Stimulated activated CD4-positive, alpha-beta T cell treated with anti-CD3 and anti-CD28 coated beads, Interleukin-12 subunit alpha, Interleukin-12 subunit beta, amount 100 ng/mL, for 24 hours (primary cell): ENCODE data around the gene PPFIA1.

Experiments
- DNase-seq, 2 experiments: peaks; one replicate each; pipeline ENCODE4 v3.0.0-alpha.2; 2020; ENCODE audit warnings: low read depth in 2 of 2

Gene PPFIA1

GRCh38 chr11:70297341-70297740 is 26.9 kb downstream of the PPFIA1 start:
- no peak for DNase-seq

DNA sequence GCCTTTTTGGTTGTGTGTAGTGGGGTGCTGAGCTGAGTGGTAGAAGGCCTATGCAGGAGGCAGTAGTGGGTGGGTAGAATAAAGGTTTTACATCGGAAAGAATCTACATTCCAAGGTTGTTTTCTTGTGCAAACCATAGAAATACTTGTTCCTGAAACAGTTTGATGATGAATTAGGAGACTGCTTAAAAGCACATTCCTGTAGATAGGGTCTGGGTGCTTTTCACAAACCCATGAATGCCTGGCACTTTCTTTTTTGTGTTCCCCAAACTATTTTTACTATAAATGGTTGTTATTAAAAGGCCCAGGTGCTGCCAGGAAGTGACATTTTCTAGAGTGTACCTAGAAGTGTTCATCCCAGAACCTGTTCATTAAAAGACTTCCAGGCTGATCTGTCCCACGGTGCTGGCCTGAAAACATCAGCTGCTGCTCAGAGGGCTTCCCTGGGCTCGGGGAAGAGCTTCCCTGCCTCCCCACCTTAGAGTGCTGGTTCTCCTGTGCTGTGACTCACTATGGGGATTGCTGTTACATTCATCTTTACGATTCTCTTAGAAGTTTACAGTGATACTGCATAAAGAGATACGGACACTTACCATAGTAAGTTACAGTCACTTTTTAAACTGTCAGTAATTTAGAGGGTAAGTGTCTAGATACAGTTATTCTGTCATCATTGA is 27.9 kb downstream of the PPFIA1 start:
- DNase-seq, result no peak

GRCh38 chr11:70299636-70300035 is 29.1 kb downstream of the PPFIA1 start:
- no peak for DNase-seq

GRCh38 chr11:70301191-70301590 is 30.7 kb downstream of the PPFIA1 start:
- no peak for DNase-seq

GRCh38 chr11:70301721-70302418 is 31.4 kb downstream of the PPFIA1 start:
- no peak for DNase-seq

GRCh38 chr11:70302419-70302752 is 31.9 kb downstream of the PPFIA1 start:
- DNase-seq, result no peak

DNA sequence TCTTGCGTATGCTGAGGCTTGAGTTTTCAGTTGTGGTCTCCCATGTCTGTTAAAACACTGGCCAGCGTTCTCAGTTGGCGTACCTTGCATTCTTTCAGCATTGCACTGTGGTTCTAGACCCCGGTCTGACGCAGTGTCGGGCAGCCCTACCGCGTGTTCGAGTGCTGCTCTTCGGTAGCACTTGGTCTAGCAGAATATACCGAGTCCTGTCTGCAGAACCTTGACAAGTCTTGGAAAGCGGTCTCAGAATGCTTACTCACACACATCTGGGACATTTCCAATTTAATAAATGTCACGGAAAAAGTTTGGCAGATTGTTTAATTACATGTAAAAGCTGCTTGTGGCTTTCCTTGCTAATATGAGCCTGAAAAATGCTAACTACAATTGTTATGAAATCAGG is 32.6 kb downstream of the PPFIA1 start:
- no peak for DNase-seq

DNA sequence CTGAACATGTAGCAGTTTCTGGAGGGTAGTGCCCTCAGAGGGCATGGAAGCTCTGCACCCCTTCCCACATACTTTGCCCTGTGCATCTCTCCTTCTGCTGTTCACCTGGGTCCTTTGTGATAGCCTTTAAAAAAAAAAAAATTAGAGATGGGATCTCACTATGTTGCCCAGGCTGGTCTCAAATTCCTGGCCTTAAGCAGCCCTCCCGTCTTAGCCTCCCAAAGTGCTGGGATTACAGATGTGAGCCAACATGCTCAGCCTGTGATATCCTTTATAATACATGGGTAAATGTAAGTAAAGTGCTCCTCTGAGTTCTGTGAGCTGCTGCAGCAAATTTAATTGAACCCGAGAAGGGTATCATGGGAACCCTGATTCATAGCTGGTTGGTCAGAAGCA is 33.7 kb downstream of the PPFIA1 start:
- no peak for DNase-seq

GRCh38 chr11:70305501-70305900 is 35.0 kb downstream of the PPFIA1 start:
- DNase-seq, result no peak

DNA sequence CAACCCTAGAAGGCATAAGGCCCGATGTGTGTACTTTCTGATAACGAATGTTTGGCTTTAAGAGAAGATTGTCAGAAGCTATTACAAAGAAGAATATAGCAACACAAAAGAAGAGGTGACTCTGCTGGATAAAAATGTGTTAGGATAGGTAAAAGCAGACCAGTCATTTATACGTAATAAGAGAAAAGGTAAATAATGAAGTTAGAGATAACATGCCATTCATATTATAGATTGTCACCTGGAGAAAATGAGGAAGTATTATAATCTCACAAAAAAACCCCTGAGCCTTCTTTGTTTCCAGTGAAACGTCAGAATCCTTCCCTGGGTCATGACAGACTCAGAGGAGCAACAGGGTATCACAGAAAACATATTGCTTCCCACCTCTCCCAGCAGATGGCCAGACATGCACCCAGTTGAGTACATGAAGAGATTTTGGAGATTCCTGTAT is 36.1 kb downstream of the PPFIA1 start:
- DNase-seq, result no peak

DNA sequence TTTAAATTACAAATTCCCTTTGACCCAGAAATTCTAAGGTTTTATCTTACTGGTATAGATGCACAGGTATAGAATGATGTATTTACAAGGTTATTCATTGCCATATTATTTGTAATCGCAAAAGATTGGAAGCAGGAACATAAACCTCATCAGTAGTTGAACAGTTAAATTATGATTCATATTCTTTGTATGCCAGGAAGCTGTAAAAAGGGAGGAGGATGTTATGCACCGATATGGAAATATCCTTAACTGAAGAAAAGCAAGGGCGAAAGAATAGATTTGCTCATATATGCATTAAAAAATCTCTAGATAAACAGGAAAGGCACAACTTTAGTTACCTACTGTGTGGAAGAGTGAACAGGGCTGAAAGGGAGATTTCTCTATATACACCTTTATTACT is 36.7 kb downstream of the PPFIA1 start:
- no peak for DNase-seq

DNA sequence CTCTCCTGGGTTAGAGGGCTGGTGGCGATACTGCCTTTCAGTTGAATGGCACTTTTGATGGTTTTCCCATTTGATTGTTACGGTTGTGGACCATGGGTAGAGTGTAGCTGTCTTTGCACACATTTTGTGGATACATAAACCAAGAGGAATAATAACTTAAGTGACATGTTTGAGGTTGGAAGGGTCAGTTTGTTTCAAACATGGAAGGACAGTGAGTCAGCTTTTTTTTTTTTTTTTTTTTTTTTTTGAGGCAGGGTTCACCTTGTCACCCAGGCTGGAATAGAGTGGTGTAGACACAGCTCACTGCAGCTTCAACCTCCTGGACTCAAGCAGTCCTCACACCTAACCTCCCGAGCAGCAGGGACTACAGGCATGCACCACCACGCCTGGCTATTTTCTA is 41.1 kb downstream of the PPFIA1 start:
- DNase-seq, result no peak

DNA sequence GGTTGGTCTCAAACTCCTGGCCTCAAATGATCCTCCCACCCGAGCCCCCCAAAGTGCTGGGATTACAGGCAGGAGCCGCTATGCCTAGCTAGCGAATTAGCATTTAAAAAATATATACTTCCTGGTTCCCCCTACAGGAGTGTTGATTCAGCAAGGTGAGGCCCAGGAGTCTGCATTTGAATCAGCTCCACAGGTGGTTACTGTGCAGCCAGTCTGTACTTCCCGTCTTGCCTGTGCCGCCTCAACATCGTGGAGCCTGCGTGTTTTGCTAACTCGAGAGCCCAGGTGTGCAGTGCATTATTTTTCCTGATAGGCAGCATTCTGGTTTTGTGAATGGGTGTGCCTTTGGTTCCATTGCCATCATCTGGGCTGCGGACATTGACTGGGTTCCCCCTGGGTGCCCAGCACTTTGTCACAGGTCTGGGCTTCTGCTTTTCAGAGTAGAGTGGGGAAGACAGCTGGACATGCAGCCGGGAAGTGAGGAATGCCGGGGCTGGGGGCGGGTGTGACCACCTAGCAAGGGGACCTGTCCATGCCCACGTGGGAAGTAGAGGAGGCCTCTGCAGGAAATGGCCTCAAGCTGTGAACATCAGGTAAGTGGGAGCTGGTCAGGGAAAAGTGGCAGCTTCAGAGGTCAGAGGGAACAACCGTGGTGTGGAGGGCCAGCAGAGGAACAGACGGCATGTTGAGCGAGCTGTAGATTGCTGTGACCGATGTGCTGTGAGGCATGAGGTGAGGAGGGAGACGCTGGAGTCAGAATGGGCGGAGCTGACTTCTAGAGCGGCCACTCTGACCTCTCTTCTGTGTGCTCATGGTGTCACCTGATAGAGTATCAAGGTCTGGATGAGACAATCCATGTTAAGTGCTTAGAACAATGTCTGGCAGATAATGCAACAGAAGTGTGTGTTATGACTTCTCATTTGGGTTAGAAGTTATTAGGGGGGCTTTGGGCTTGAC is 42.2 kb downstream of the PPFIA1 start:
- DNase-seq, result no peak

DNA sequence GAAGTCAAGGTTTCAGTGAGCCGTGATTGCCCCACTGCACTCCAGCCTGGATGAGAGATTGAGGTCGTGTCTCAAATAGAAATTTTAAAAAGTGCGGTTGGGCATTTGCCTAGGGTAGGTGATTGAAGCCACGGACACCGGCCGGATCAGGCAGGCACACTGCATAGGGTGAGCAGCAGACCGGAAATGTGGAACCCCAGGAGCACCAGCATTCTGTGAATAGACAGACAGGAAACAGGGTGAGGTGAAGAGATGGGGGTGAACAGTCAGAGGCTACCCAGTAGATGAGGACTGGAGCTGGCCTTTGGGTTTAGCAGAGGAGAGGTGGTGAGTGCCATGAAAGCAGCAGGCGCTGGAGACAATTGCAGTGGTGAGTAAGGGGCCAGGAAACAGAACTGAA is 43.5 kb downstream of the PPFIA1 start:
- no peak for DNase-seq

DNA sequence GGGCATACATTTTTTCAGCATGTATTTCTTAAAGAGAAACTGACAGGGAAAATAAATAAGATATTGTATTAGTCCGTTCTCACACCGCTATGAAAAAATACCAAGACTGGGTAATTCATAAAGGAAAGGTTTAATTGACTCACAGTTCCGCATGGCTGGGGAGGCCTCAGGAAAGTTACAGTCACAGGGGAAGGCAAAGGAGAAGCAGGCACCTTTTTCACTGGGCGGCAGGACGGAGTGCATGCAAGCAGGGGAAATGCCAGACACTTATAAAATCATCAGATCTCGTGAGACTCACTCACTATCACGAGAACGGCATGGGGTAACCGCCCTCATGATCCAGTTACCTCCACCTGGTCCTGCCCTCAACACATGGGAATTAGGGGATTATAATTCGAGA is 44.2 kb downstream of the PPFIA1 start:
- no peak for DNase-seq

DNA sequence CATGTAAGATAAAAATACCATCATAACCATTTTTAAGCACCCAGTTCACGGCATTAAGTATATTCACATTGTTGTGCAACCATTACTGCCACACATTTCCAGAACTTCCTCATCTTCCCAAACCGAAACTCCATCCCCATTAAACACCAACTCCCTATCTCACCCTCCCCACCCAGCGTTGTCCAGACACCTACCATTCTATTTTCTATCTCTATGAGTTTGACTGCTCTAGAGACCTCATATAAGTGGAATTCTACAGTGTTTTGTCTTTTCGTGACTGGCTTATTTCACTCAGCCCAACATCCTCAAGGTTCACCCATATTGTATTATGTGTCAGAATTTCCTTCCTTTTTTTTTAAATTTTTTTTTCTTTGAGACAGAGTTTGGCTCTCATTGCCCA is 45.2 kb downstream of the PPFIA1 start:
- no peak for DNase-seq

DNA sequence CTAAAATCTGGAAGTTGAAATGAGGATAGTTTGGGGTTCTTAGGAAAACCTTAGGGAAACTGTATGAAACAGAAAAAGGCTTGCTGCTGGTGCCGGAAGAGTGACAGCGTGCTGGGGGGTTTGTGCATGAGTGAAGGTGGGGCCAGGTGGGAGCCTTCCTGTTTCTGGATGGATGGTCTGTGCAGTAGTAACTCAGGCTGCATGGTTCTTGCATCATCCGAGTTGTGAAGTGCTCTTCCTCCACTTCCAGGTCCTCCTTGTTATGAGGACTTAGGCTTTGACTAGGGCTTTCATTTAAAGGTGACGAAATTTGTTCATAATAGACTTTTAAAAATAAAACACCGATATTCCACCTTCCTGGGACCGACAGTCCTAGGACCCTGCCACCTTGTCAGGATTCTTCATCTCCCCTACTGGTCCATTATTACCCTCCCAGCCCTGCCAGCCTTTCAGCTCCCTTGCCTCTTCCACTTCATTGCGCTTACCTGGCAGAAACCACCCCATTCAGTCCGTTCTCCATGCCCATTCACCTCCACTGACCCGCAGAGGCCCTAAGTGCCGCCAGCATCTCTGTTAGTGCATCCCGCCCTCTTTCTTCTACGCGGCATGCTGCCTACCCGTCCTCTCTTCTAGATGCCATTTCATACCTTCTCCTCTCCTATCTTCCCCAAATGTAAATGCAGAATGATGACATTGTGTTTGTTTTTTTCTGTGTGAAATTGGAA is 47.3 kb downstream of the PPFIA1 start:
- no peak for DNase-seq

- DNase-seq, result no peak
Measured at GRCh38 chr11:70319396-70320076, 49.0 kb downstream of the PPFIA1 start.

- no peak for DNase-seq
Measured at GRCh38 chr11:70322666-70323065, 52.2 kb downstream of the PPFIA1 start.

DNA sequence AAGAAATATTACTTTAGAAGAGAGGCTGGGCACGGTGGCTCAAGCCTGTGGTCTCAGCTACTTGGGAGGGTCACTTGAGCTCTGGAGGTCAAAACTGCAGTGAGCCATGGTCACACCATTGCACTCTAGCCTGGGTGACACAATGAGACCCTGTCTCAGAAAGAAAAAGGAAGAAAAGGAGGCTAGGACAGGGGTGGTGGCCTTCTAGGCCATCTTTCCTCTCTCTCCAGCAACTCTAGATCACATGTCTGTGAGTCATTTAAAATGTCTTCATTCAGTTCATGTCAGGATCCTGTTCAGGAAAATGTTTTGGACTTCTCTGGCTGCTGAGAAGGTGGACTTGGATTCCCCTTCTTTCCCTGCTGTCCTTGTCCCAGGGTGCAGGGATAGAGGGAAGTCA is 53.3 kb downstream of the PPFIA1 start:
- no peak for DNase-seq

DNA sequence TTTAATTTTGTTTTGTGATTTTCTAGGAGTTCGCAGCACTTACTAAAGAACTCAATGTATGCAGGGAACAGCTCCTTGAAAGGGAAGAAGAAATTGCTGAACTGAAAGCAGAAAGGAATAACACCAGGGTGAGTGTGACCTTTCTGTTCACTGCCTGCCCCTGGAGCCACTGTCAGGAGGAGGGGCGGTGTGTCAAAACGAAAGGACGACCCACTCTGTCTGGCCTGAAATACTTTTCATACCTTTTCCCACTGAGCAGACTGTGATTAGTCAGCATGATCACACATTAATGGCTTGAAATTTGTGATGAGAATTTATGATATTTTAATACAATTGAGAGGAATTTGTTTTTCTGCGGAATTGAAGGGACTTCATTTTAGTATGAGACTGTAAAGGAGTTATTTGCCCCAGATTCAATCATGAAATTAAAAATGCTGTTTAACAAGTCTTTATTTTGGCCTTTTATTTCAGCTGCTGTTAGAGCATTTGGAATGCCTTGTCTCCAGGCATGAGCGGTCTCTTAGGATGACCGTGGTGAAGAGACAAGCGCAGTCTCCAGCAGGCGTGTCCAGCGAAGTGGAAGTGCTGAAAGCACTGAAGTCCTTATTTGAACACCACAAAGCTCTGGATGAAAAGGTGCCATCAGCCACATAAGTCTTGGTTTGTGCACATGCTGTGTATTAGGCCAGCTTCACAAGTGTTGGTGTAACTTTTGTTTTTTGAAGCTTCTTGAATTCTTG is 54.1 kb downstream of the PPFIA1 start:
- no peak for DNase-seq
